GM21381 (cell line): ENCODE results near the gene AKT3.

ENCODE experiments used
- ATAC-seq: cut with Tn5 transposase; IDR thresholded peaks from one replicate; pipeline ENCODE4 v1.9.1; 2021; ENCODE audit warnings: mild to moderate bottlenecking, moderate library complexity; ENCODE audit not compliant: unreplicated experiment

The AKT3 gene

DNA sequence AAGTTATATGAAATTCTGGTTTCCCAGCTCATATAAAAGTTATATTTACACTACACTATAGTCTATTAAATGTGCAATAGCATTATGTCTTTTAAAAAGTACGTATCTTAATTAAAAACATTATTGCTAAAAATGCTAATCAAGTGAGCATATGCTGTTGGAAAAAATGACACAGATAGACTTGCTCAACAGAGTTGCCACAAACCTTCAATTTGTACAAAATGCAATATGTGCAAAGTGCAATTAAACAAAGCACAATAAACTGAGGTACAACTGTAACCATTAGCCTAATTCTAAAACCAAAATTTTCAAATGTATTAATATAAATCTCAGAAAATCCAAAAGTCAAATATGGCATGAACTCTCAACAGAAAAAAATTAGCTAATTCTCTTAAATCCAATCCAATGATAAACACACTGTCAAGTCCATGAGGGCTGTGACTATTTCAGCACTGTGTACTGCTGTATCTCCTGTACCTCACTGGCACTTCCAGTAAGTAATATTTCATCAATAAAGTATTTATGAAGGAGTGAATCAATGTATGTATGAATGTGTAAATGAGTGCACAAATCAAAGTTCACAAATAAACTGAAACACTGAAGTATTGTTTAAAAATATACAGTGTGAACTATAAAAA, 116.3 kb downstream of the AKT3 start:
- ATAC-seq = no peak

DNA sequence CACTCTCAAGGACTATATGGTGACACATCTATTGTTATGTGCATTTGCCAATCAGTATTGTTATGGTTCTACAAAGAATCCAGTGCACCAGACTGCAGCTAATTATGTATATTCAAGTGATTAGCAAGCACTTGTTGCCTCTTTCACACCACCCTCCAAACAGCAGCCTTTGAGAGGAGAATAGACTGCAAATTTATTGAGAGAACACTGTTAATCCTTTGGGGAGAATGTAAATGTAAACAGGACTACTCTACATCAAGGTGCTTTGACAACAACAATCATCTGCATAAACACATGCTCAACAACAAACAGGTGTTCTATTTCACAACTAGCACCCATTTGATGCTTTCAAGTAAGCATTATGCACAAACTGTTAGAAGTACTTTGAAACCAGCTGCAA, 117.4 kb downstream of the AKT3 start:
- no peak for ATAC-seq

DNA sequence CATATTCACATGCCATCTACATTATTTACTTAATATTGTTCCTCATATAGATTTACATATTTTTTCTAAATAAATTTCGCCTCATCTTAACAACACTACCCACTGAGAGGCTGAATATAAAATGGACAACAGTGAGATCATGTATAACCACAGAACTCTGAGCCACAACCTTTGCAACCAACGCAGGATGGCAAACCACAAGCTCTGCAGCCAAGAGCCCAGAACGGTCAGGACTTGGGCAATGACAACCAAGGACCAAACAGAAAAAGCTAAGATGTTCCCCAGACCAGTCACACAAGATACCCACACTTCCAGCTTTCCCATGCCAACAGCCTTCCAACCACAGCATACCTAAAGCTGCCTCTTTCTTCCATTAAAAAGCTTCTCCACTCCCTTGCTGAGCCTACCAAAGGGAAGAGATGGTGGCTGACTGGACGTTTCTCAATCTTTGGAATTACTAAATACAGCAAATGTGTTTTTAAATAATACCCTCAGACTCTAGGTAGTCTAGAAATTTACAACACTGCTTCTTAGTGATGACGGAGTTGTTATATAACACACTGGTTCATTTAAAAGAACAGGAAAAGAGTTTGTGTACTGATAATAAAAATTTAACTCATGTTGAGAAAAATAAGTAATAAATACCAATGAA, 117.9 kb downstream of the AKT3 start:
- no peak for ATAC-seq

DNA sequence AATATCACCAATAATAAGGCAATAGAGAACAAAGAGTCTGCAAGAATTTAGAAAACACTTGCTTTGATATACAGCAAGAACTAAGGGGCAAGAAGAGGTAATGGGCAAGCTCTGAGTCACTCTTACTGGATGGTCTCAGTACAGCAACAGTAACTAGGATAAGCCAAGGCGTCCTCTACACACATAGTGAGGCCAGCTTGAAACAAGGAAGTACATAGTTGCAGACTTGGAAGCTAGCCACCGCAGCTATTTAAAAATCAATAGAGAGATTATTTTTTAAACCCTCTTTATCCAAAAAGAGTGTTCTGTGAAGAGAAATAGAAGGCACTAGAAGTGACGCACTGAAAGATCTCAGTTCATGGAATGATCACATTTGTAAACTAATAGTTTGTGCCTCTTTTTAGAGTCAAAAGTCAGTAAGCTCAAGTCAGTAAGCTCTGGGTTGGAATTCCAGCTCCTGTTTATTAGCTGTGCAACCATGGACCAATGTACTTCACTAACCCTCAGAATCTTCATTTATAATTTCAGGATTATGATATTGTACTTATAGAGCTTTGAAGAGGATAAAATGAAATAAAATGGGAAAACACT, 118.6 kb downstream of the AKT3 start:
- no peak for ATAC-seq

GRCh38 chr1:243730487-243731150, 119.4 kb downstream of the AKT3 start:
- no peak for ATAC-seq

- no peak for ATAC-seq
These were observed 120.1 kb downstream of the AKT3 start for GRCh38 chr1:243729956-243730355.

GRCh38 chr1:243727503-243728203, 122.4 kb downstream of the AKT3 start:
- peak; percentile 80 for ATAC-seq

- ATAC-seq = no peak
These were observed 123.1 kb downstream of the AKT3 start for GRCh38 chr1:243726806-243727502.

DNA sequence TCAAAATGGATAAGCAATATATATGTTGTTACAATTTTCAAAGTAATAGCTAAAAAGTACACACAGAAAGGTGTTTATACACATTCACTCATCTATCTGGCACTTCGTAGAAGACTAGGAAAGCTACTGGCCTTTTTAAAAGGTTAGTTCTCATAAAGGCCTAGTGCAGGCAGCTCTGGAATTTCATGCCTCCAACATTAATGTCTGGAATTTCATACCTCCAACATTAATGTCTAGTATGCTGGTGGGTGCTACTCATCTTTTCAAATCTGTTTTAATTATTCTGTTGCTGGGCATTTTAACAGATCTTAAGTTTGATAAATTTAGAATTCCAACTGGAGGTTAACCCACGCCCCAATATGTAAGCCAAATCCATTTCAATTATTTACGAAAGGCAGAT, 124.2 kb downstream of the AKT3 start:
- ATAC-seq = no peak

- no peak for ATAC-seq
These were observed 125.0 kb downstream of the AKT3 start for GRCh38 chr1:243725075-243725474.

- ATAC-seq = no peak
These were observed 126.5 kb downstream of the AKT3 start for GRCh38 chr1:243723458-243724043.

GRCh38 chr1:243723050-243723449, 127.0 kb downstream of the AKT3 start:
- ATAC-seq = no peak

DNA sequence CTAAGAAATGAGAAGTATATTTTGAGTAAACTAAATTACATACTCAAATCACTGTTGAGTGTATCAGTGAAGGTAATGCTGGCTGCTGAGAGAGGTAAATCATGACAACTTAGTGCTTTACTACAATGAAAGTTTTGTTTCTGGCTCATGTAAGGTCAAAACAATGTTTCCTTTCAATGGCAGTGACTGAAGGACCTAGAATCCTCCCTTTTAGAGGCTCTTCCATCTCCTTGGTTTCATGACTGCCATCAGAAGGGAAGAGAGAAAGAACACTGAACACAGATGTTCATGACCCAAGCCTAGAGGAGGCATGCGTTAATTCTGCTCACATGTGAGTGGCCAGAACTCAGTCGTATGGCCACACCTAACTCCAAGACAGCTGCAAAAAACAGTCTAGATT, 130.6 kb downstream of the AKT3 start:
- ATAC-seq = no peak

GRCh38 chr1:243718893-243719292, 131.2 kb downstream of the AKT3 start:
- ATAC-seq = no peak

- no peak for ATAC-seq
These were observed 132.0 kb downstream of the AKT3 start for GRCh38 chr1:243718022-243718421.

- no peak for ATAC-seq
These were observed 133.1 kb downstream of the AKT3 start for GRCh38 chr1:243716906-243717305.

DNA sequence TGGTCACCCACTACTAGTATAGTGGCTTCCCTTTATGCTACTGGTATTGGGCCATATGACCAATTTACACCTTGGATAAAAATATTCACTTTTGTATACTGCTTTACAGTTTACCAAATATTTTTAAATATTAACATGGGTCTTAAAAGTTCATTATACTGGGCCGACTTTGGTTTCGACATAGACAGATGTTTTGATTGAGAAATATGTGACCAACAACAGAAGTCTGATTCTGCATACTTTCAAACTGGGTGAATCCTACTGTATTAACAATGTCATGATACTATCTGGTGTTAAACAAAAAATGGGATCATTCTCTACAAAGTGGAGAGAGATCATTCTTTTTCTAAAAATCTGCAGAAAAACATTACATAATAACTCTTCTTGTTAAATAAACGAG, 134.8 kb downstream of the AKT3 start:
- no peak for ATAC-seq

DNA sequence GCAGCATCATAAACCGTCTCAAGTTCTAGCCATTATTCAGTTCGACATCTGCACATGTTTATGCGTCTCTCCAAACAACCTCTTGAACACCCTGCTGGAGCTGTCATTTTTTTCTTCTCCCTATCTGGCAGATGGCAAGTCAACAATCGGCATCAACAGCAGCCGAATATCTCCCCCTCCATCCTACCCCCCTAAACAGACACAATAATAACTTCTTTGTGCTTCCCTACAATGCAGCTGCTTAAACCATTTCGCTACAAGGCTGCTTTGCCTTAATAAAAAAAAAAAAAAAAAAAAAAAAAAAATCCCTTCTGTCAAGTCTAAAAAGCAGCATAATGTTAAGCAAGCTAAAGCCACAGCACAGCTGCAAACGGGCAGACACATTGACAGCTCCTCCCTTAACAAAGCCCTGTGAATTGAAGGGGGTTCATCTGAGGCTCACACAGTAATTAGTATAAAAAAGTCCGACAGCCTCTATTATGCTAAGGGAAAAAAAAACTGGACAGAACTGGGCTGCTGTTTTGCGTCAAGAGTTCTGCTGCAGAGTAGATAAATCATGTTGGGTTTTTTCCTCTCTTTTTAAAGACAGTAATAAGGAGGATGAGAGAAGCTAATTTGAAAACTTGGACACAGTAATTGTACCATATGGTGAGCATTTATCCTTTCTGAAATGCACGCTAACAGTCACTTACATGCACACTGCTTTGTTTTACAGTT, 136.4 kb downstream of the AKT3 start:
- ATAC-seq = no peak

DNA sequence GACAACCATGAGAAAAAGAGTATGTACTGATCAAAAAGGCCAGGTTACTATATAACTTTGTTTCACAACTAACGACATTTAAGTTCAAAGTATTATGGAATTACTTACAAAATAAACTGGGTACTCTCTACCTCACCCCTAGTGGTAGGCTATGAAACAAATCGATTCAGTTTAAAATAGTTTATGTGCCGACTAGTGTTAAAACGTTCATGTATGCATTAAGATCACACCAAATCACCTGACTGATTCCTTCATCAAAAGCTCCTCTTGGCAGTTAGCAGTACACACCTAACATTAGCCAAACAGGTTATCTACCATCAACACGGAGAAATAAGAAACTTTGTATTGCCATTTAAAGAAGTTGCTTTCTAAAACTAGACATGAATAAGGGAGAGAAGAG, 137.1 kb downstream of the AKT3 start:
- no peak for ATAC-seq

DNA sequence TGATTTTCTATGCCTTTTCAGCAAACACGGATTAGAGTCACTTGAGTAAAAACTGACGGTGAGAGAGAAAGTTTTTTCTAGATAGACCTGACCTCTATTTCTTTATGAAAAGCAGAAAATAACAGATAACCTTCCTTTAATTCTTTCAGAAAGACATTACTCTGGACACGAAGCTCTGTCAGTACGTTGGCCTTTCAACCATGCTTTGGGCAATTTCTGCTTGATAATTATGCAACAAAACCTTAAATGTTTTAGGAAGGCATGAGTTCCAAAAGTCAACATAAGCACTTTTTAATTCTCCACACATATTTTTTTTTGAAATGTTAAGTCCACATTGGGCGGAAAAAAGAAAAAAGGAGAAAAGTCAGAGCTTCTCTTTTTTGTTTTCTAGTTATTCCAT, 137.8 kb downstream of the AKT3 start:
- ATAC-seq = no peak
